Stimulated activated CD4-positive, alpha-beta T cell treated with anti-CD3 and anti-CD28 coated beads, TNF-alpha, amount 100 ng/mL, for 1 hour (primary cell): ENCODE measurements around the gene ADAMTS19.
"Not testable (repeated sequence)": the region's sequence is repeated elsewhere in the genome, so short reads cannot be mapped to it uniquely, and the experiment has no call there.

Source experiments
- DNase-seq, 3 donors: peaks; one replicate each; pipeline ENCODE4 v3.0.0-alpha.2; 2020; ENCODE audit warnings: low read depth in 3 of 3, low spot score in 1 of 3

ADAMTS19 gene

DNA sequence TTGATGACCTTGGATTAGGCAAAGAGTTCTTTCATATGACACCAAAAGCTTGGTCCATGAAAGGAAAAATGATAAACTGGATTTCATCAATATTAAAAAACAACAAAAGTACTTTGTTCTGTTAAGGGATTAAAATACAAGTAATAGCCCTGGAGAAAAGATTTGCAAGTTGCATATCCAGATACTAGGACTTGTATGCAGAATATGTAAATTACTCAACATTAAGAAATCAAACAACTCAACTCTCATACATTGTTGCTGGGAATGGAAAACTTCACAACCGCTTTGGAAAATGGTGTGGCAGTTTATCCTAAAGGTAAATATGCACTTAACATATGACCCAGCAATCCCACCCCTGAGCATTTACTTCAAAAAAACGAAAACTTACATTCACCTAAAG, 112.0 kb downstream of the ADAMTS19 start:
- DNase-seq, result no peak

DNA sequence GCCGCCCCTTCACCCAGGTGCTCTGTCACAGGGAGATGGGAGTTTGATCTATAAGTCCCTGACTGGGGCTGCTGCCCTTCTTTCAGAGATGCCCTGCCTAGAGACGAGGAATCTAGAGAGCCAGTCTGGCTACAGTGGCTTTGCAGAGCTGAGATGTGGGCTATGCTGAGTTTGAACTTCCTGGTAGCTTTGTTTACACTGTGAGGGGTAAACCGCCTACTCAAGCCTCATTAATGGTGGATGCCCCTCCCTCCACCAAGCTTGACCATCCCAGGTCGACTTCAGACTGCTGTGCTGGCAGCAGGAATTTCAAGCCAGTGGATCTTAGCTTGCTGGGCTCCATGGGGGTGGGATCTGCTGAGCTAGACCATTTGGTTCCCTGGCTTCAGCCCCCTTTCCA, 124.4 kb downstream of the ADAMTS19 start:
- not testable (repeated sequence) for DNase-seq

DNA sequence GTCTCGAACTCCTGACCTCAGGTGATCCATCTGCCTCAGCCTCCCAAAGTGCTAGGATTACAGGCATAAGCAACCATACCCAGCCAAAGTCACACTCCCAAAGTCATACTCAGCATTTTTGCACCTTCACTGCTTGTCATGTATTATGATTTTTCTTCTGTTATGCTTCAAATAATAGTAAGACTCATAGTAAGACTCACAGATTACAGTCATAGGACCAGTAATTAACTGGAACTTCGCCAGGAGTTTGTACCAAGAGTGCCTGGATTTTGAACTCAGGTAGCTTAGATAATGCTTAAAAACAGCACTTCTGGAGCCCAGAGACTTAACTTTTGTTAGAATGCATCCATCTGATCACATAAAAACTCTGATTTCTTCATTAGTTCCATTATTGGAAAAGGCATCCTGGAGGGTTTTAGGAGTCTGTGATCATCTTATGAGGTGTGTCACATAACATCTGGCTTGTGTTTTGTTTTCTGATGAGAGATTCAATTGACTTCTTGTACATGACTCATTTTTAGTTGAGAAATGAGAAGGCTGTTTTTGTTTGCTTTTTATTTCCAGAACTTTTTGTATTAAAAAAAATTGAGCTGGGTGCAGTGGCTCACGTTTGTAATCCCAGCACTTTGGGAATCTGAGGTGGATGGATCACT, 131.5 kb downstream of the ADAMTS19 start:
- DNase-seq, result no peak

DNA sequence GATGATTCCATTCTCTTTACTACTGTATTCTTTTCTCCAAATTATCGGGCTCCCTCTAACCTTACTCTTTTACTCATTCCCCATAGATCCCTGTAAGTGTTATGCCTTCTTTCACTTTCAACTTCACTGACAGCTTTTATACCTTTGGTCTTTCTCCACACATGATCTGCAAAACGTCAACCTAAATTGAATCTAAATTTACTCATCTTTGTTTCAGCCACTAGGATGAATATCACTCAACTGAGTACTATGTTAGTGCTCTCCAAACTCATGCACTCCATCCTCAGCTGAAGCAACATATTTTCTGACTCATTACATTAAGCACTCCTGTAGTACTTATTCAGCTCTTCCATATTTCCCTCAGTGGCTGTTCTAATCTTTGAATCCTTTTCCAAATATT, 133.4 kb downstream of the ADAMTS19 start:
- DNase-seq, result no peak

DNA sequence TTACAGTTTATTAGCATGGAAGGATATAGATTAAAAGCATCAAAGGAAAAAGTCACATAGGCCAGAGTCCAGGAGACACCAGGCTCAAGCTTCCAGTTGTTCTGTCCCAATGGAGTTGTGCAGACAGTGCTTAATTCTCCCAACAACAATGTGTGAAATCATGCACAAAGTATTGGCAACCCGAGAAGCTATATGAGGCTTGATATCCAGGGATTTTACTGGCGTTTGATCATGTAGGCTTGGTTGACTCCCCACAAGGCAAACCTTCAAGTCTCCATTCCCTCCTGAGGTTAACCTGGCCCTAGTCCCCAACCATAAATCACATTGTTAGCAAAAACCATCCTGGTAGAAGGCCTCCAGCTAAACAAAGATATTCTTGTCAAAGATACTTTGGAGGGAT, 141.5 kb downstream of the ADAMTS19 start:
- DNase-seq, result no peak

DNA sequence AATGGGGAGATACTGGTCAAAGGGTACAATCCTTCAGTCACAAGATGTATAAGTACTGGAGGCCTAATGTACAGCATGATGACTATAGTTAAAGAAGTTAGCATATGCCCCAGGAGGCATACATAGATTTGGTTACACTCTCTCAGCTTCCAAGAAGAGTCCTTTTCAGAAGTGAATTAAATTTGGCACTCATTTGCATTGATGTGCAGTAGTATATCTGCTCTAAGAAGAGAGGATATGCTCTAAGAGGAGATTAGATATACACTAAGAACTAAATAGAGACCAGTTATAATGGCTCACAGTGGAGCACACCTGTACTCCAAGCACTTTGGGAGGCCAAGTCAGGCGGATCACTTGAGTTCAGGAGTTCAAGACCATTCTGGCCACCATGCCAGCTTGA, 148.3 kb downstream of the ADAMTS19 start:
- DNase-seq, result no peak

DNA sequence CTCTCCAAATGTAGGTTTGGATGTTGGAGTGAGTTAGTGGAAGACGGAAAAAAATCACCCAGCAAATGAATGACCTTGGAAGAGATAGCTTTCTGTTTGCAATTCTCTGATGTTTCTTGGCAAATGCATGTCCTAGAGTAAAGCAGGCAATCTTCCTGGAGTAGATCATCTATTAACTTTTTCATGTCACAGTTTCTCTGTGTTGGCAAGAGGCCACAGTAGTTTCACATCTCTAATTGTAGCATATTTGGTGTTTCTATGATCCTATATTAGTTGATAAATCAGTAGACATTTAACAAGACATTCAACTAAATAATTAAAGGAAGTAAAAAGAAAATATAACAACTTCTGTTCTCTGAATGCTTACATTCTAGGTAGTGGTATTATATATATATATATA, 149.6 kb downstream of the ADAMTS19 start:
- DNase-seq, result no peak

DNA sequence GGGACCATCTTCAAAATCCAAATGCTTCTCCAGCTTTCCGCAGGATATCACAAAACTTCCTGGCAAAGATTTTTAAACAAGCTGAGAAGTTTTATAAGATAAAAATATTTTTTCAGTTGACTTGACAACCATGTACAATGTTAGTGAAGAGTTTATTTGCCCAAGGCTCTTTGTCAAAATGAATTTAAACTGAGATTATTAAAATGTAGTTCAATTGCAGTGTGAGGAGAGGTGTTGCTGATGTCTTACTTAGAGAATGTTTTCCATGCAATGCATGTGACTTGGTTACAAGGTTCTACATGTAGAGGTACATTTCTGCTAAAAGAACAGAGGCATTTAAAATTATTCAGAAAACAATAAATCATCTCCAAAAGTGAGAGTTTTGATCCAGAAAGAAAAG, 156.4 kb downstream of the ADAMTS19 start:
- no peak for DNase-seq

DNA sequence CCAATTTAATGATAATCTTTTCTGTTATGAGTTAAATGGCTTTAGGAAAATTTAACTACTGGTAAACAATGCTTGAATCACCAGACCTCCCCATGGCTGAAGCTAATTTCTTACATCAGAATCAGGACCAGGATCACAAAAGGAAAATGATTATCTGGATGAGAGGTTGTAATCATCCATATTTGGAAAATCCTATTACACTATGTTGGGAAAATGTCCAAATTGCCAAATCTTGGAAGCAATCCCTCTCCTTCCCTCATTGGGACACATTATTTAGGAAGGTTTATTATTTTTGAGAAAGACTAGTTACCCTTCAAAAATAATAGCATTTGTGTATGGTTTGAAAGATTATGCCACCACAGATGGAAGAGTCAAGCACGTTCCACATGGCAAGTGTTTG, 157.1 kb downstream of the ADAMTS19 start:
- no peak for DNase-seq

DNA sequence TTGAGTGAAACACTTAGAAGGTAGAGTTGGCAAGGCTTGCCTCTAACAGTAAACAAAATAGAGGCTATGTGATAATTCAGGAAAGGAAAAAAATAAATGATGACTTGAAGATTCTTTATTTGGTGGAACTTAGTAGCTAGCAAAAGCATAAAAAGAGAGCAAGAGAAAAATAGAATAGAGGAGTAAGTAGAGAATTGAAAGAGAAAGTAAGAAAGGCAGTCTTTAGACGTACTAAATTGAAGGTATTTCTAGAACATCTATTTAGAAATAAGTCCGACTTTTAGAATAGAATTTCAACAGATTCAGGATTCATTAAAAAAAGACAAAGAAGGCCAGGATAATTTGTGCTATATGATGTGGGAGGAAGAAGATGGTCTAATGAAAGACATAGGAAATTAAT, 159.7 kb downstream of the ADAMTS19 start:
- no peak for DNase-seq

DNA sequence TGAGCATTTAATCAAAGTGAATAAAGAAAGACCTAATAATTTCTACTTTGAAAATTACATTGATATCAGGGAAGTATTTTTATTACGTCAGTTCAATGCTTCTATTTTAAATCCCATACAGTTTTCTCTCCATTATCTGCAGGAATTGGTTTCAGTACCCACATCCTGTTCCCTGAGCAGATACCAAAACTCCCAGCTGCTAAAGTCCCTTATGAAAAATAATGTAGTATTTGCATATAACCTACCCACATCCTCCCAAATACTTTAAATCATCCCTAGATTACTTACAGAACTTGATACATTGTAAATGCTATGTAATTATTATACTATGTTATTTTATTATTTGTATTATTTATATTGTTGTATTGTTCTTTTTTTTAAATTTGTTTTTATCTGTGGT, 162.4 kb downstream of the ADAMTS19 start:
- no peak for DNase-seq

DNA sequence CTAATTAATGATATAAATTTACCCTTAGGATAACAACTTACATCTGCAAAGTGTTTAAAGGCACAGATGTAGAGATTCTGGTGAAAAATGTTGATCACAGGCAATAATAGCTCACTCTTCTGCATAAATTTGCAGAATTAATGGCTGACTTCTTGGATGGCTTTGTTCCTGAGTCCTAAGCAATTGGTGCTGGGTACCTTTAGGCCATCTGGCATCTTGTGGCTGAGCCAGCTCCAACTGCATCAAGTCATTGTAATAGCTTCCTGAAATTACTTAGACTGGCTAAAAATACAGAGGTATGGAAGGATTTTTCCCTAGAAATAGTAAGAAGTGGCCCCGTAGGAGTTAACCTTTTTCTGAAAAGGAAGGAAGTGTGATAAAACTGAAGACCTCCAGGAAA, 169.5 kb downstream of the ADAMTS19 start:
- no peak for DNase-seq

DNA sequence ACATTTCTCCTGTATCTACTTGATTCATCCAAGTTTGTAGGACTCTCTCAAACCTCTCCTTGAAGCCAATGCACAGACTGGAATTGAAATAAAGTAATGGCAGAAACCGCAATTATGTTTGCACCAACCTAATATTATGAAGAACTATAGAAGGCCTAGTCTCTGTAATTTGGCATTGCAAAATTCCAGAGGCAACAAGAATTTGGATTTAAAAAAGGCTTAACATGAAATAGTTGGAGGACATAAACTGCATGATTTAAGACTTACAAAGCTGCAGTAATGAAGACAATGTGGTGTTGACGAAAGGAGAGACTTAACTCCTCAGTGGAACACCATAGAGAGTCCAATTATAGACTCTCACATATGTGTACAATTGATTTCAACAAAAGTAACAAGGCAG, 170.0 kb downstream of the ADAMTS19 start:
- no peak for DNase-seq

DNA sequence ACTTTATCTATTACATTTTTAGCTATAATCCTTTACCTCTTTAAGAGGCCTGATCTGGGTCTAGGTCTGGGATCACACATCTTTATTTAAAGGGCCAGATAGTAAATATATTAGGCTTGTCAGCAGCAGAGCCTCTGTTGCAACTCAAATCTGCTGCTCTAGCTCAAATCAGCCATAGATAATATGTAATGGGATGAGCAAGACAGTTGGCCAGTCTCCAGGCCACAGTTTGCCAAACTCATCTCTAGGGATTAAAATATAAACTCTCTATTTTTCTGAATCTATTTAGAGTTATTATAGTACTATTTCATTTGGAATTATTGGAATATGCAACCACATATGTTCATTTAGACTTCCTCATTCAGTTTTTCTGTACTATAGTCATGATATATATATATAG, 171.9 kb downstream of the ADAMTS19 start:
- no peak for DNase-seq

DNA sequence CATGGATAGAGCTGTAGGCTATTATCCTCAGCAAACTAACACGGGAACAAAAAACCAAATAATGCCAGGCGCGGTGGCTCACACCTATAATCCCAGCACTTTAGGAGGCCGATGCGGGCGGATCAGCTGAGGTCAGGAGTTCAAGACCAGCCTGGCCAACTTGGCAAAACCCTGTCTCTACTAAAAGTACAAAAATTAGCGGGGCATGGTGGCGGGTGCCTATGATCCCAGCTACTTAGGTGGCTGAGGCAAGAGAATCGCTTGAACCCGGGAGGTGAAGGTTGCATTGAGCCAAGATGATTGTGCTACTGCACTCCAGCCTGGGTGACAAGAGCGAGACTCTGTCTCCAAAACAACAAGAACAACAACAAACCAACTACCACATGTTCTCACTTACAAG, 177.4 kb downstream of the ADAMTS19 start:
- DNase-seq, result not testable (repeated sequence)

DNA sequence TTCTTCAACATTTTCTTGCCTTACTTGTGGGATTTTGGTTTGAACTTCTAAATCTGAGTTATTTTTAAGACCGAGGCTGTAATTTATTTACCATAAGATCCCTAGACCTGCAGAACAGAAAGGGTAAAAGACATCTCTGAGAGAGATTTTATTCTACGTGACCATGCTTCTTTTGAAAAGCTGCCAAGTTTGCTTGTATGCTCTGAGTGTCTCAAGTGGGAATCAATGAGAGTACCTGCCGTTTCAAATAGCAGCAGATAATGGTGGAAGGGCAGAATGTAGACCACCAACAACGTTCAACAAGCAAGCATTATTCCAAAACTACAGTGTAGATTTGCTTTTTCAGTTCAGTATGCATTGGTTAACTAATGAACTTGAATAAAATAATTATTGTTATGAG, 179.2 kb downstream of the ADAMTS19 start:
- DNase-seq, result no peak

DNA sequence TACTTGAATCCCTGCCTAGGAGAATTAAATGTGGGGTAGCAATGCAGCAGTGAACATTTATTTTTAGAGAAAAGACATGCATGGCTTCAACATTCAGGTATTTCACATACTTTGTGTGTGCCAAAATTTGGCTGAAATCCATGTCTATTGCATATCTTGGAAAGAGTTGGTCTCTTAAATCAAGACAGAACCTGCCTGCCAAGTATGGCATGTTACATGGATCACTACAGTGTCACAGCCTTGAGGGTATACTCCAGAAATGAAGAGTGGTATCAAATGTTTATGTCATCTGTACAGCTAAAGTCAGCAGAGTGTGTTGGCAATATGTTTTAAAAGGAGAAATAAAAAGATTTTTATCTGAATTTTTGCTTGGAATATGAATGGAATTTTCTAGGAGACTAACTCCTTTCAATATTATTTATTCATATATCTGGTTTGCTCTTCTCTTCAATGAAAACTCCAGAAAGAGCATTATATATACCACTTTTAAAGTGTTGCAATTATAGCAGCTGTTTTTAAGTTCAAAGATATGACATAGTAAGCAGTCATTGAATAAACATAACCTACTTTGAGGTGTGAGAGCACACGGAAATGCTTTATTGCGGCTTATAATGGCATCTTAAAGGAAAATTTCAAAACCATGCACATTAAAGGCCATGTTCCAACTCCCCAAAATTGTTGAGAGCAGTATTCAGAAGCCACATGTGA, 192.4 kb downstream of the ADAMTS19 start:
- no peak for DNase-seq

DNA sequence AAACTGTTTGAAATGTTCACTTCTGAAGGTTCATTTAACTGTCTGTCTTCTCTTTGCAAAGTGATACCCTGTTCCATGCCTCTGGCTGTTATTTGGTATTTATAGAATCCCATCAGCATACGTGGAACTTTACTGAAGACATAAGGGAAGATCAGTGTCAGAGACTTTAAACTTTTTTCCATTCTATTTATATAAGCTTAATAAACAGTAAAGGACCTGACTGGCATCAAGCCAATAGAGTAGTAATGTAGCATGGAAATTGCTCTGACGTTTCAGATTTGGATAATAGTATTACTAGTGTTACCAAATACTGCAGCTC, 192.9 kb downstream of the ADAMTS19 start:
- DNase-seq, result no peak

DNA sequence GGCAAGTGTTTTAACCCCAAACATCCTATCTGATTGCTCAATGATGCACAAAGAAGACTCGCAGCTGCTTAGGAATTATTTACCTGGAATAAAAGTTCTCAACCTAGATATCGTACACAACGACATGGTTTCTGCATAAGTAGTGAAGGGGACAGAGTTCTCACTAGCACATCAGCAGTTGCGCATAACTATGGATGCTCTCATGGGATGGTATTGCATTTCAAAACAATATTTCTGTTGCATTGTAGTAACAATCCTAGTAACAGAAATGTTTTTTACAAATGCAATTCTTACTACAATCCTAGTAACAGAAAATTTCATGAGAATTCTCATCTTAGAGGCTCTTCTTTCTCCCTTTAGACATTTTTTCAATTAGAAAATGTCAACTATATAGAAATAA, 193.3 kb downstream of the ADAMTS19 start:
- DNase-seq, result no peak

DNA sequence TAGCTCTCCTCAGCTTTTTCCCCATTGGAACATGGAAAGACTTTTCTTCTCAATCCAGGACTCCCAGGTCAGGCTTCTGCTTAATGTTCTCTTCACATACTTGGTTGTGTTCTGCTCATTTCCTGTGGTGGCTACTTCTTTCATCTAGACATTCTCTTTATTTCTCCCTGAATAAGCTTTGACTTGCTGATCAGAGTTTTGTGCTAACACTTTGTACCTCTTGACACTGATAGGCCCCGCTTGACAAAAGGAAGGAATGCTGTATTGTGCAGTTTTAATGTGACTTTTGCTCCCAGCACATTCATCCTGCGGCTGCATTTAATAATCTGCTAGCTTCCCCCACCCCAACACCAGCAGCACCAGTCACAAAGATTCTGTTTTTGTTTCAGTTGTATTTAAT, 196.9 kb downstream of the ADAMTS19 start:
- DNase-seq, result no peak

DNA sequence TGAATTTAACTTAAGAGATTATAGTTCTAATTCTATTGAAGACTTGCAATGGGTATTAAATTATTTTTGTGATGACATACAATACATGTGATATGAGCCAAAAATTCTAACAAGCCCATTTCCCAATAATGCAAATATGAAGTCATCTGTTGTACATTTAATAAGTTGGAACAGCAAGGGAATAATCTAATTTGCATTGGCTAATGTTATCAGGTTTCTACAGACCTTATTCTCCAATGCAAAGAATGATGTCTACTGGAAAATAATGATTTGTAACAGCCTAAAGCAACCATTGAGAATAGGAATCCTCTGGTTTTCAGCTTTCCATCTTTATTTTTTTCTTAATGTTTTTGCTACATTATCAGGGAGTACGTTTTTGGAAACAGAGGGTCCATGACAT, 198.7 kb downstream of the ADAMTS19 start:
- DNase-seq, result no peak

DNA sequence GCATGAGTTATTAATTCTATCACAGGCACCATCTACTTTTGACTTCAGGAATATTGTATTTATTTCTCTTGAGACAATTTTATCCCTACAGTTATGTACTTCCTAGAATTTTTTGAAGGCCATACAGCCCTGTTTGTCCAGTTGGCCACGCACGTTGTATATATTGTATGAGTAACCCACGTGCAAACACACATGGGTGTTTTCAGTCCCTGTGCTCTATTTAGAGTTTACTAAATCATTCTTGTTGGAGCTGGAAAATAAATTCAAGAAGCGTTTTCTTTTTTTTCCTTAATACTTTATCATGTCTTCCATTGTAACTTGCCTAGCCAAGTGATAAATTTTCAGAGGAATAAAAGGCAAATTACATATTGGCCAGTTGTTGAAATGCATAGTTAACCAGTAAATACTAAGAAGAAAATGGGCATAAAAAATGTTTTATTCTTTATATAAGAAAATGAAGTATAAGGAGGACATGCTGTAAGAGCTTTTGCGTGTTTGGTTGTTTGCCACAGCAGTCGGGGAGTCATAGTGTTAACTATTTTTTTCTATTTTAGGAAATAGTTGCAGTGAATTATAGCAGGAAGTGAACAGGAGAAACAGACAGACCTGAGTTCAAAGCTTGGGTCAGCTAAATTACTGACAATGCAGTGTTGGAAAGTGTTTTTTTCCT, 201.4 kb downstream of the ADAMTS19 start:
- DNase-seq, result no peak
